GM21528 (cell line): Measurements from ENCODE around the gene SLC25A41.
A peak's percentile ranks its signal among the peaks of the same experiment; 100 is the strongest.
"Not testable (repeated sequence)": the region's sequence is repeated elsewhere in the genome, so short reads cannot be mapped to it uniquely, and the experiment has no call there.

Experiments
- ATAC-seq: cut with Tn5 transposase; IDR thresholded peaks from one replicate; pipeline ENCODE4 v1.9.1; 2021; ENCODE audit warnings: mild to moderate bottlenecking, moderate library complexity; ENCODE audit not compliant: unreplicated experiment, low FRiP score

SLC25A41 gene

DNA sequence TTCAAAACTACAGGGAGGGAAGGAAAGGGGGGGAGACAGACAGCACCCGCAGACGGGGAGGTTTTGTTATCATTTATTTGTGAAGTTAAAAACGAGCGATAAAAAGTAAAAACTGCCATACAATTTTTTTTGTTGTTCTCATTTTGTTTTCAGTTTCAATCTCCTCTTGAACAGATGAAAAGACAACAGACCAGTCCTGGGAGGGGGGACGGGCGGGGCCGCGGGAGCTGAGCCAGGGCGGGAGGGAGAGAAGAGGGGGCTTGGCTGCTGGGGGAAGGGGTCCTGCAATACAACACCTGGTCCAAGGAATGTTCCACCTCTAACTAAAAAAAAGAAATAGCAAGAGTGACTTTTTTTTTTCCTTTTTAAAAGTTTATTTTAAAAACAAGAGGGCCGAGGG, 20.3 kb downstream of the SLC25A41 start:
- no peak for ATAC-seq

DNA sequence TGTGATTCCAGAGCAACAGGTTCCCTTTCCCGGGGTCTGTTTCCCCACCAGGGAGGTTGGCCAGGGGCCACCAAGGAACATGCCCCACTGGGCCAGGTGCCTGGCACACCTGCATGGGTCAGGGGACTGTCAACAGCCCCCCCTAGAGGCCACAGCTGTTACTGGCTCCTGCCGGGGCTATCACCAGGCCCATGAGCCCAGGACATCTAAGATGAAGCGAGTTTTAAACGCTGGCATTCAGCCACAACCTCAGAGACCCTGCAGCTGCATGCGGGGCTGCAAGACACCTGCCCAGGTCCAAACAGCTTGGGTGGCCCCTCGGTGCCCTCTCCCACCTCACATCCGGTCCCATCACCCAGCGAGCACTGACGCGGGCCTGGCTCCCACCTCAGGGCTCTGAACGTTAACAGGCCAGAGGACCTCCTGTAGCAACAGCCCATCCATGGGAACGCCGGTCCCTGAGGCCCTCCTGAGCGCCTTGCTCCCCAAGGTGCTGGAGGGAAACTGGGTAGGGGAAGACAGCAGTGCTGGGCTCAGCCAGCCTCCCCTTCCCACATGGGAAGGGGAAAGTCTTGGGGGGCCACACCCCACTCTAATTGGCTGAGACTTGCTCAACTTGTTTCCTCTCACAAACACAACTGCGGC, 21.0 kb downstream of the SLC25A41 start:
- no peak for ATAC-seq

DNA sequence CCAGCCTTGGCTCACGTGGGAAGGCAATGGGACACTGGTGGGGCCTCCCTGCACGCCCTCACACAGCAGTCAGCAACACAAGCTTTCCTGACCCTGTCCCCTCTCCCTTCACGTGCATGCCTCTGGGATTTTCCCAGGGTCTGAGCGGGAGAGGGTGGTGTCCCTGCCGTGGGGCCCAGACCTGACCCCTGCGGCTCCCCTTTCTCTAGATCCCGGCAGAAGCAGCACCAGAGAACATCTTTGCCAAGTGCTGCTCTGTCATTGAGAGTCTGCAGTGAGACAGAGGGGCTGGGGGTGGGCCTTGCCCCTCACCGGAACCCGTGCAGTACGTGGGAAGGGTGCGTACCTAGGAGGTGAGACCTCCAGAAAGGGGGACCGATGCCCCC, 21.5 kb downstream of the SLC25A41 start:
- no peak for ATAC-seq

DNA sequence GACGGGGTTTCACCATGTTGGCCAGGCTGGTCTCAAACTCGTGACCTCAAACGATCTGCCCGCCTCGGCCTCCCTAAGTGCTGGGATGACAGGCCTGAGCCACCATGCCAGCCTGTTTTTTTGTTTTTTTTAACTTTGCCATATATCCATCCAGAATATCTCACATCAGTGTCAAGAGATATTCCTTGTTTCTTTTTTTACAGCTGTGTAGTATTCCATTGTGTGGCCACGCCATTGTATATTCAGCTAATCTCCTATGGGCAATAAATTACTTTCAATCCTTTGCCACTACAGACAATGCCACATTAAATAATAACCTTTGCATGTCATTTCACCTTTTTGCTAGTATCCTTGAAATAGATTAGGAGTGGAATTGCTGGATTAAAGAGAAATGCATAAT, 24.2 kb downstream of the SLC25A41 start:
- ATAC-seq = no peak

DNA sequence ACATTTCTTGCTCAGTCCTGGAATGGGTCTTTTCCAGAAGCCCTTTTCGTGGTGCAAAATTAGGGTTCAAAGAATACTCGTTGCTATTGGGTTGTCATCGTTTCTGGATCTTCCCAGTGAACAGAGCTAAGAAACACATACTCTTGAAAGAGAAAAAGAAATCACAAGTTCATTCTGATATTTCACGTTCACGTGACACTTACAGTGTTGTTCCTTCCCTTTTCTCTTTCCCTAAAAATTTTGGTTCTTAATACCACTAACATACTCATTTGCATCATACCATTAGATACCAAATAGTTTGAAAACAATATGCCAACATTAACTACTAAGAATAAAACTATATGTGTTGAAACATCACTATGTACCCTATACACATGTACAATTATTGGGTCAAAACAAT, 27.2 kb downstream of the SLC25A41 start:
- no peak for ATAC-seq

DNA sequence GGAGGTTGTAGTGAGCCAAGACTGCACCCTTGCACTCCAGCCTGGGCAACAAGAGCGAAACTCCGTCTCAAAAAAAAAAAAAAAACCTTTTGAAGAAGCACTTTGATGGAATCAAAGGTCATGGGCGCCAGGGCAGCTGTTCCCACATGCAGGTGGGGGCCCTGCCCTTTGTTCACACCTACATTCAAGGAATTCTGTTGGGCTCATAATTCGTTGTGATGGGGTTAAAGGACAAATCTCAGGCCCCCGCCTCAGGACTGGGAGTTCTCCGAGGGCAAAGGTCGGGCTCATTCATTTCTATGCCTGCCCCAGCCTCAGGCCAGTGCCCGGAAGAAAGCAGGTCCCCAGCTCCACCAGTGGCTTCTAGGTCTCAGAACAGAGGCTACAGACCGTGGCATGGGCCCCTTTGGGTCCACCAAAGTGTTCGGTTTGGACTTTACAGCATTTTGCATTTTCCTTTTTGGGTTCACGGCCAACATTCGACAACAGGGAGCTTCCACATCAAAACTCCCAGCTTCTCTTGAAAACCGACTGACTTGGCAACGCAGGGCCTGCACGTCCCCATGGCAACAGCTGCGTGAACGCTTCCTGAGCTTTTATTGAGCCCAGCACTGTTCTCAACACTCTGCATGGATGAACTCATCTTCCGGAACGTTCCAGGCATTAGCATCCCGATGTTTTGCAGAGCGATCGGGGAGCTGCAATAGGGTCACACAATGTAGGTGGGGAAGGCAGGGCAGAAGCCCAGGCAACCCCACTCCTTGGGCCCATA, 30.5 kb downstream of the SLC25A41 start:
- ATAC-seq = no peak

DNA sequence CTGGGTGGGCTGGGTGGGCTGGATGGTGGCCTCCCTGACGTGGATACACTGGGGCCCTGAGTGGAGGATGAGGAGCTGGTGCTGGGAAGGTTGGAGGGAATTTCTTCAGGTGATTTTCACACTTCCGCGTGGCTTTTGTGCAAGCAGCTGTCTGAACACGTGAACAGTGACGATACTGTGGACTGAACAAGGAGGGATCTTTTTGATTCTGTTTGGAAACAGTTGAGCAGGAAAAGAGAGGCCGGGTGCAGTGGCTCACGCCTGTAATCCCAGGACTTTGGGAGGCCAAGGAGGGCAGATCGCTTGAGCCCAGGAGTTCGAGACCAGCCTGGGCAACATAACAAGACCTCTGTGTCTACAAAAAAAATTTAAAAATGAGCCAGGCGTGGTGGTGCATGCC, 31.5 kb downstream of the SLC25A41 start:
- no peak for ATAC-seq

DNA sequence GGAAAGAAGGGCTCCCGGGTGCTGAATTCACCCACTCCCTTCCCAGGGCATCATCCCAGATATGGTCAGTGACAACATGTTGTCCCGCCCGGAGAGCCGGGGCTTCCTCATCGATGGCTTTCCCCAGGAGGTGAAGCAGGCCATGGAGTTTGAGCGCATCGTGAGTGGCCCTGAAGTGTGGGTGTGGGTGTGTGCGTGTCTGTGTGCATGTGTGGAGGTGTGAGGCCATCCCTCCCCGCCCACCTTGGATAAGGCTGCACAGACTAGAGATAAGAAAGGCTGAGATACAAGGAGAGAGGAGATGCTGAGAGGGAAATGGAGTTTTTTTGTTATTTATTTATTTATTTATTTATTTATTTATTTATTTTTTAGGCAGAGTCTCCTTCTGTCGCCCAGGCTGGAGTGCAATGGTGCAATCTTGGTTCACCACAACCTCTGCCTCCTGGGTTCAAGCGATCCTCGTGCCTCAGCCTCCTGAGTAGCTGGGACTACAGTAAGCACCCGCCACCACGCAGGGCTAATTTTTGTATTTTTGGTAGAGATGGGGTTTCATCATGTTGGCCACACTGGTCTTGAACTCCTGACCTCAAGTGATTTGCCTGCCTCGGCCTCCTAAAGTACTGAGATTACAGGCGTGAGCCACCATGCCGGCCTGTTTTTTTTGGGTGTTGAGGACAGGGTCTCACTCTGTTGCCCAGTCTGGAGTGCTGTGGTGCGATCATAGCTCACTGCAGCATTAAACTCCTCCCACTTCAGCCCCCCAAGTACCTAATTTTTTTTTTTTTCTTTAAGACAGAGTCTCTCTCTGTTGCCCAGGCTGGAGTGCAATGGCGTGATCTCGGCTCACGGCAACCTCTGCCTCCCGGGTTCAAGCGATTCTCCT, 33.3 kb downstream of the SLC25A41 start:
- not testable (repeated sequence) for ATAC-seq

DNA sequence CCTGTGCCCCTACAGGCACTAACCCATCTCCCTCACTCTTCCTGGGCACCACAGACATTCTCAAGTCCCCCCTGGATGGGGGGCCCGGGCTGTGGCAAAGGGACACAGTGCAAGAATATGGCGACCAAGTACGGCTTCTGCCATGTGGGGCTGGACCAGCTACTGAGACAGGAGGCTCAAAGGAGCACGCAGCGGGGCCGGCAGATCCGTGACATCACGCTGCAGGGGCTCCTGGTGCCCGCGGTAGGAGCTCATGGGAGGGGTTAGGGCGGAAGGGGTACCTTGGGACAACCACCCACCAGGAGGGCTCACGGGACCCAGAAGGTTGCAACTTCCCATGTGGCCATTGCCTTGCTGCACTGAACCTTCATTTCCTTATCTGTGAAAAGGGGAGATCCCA, 37.3 kb downstream of the SLC25A41 start:
- ATAC-seq = no peak

DNA sequence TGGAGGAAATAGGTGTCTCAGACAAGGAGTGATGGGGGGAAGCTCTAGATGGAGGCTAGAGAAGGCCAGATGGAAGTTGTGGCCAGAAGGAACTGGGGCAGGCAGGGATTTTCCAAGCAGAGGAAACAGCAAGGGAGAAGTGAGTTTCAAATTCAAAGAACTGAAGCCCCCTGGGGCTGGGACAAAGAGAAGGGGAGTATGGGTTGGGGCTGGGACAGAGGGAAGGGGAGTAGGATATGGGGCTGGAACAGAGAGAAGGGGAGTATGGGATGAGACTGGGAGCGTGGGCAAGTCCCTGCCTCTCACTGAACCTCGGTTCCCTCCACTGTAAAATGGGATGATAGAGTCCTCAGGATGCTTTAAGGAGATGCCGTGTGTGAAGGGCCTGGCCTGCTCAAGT, 38.7 kb downstream of the SLC25A41 start:
- ATAC-seq = no peak

DNA sequence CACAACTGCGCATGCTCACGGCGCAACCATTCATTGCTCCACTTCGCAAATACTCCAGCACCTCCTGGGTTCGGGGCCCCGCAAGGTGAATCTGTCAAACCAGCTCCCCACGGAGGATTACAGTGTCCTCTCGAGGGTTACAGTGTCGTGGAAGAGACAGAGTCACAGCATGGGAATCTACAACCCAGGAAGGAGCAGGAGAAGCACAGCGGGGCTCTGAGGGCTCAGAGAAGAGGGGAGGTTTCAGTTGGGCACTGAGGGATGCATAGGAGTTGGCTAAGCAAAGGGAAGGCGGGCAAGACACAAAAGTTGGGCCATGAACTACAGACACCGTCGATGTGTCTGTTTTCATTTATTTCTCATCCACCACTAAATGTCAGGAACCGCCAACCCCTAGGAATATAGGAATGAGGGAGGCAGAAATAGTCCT, 39.6 kb downstream of the SLC25A41 start:
- no peak for ATAC-seq

DNA sequence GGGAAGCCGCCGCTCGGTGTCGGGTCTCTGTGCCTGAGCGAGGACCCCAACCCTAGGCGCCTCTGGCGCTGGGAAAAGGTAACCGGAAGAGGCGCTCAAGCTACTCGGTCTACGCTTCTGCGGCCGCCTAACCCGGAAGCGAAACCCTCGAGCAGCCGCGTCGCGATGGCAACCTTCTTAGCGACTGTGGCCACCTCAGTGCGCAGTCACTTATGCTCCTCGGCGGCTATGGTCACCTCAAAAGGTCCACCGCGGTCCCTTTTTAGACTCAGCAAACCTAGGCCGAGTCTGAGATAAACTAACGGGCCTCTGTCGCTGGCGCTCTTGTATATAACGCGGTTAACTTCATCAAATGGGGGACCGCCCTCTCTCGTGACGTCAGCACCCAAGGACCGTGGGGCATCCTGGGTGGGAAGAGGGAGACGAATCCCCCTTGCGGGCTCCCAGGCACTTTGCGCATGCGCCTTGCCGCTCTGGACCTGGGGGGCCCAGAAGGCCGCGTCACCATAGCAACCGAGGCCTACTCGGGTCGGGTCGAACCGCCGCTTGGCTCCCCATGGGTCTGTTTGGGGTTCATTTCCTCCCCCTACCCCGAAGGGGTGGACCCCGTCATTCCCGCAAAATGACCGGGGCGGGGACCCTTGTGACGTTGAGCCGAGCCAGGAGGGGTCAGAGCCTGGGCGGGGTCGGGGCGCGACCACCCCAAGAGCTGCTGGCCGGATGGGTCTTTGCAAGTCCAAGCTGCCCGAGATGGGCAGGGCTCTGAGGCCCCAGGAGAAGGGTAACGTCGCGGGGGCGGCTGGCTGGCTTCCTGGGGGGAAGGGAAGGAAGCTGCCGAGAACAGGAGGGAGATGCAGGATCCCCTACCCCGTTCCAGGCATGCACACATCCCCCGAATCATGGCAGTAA, 40.2 kb downstream of the SLC25A41 start, which contains the start of gene GTF2F1:
TSS of gene GTF2F1 (minus strand) at position 91 of the 909 bp plus-strand sequence. CDS start 169 bp downstream, outside the sequence.
- ATAC-seq = peak; percentile 79

DNA sequence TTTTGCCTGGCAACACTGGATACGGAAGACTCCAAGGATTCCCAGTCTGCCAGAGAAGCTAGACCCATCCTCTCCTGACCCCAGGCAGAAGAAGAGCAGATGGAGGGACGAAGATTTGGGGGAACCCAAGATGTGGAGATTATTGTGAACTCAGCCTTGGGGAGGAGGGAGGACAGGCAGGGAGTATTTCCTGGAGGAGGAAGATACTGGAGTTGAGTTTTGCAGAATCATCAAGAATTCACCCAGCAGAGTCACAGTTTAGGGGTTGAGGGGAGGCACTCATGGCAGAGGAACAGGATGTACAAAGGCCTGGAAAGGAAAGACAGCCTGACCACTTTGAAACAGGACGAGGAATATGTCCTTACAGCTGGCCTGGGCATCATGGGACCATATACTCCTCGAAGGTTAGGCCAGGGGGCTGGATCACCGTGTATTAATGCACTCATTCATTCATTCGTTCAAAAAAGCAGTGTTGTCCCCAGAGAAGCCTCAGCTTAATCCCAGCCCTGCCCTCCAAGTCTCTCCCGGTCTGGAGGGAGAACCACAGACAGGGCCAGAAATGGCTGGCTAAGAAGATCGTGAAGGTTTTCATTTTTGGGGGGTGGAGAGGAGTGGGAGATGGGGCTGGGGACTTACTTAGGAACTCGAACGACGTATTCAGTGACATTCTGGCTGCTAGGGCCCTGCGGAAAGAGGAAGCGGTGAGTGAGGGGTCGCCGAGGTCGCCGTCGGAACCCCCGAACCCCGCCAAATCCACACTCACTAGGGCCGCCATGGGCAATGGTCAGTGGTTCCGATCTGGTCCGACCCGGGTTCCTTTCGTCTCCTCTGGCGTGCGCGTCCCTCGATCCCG, 41.1 kb downstream of the SLC25A41 start:
- ATAC-seq = peak; percentile 41

DNA sequence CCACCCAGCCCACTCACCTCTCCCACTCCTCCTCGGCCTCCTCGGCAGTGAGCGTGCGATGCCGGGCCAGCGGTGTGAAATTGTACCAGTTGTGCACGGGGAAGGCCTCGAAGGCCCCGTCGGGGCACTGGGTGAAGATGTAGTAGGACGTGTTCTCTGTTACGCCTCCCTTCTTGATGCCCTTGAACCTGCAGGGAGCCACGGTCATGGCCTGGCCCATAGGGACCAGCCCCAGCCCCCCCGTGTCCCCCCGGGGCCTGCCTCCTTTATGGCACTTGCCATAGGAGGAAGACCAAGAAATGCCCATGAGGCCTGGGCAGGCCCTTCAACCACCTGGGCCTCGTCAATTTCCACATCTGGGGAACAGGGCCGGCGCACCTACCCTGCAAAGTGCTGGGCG, 46.2 kb downstream of the SLC25A41 start:
- ATAC-seq = no peak

DNA sequence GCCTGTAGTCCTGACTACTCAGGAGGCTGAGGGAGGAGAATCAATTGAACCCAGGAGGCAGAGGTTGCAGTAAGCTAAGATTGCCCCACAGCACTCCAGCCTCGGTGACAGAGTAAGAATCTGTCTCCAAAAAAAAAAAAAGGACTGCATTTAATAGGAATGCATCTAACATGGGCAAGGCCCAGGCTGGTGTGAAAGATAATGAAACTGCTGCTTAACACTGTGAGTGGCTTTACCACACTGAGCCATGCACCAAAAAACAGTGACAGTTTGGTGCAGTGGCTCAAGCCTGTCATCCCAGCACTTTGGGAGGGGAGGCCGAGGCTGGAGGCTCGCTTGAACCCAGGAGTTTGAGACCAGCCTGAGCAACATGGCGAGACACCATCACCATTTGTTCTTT, 49.2 kb downstream of the SLC25A41 start:
- ATAC-seq = no peak

DNA sequence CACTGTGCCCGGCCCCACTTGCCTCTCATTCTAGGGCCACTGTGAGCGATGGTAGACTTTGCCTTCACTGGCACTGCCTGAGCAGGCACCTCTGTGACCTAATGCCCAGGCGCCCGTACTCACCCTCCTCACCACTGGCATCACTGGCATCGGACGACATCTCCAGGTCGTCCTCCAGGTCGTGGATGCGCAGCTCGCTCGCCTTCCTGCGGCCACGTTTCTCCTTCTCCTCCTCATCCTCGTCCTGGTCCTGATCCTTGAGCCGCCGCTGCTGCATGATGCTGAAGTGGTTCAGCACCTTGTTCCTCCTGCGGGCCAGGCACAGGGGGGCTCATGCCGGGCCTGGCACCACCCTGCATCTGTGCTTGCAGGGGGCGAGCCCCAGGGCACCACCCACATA, 50.4 kb downstream of the SLC25A41 start:
- ATAC-seq = no peak

DNA sequence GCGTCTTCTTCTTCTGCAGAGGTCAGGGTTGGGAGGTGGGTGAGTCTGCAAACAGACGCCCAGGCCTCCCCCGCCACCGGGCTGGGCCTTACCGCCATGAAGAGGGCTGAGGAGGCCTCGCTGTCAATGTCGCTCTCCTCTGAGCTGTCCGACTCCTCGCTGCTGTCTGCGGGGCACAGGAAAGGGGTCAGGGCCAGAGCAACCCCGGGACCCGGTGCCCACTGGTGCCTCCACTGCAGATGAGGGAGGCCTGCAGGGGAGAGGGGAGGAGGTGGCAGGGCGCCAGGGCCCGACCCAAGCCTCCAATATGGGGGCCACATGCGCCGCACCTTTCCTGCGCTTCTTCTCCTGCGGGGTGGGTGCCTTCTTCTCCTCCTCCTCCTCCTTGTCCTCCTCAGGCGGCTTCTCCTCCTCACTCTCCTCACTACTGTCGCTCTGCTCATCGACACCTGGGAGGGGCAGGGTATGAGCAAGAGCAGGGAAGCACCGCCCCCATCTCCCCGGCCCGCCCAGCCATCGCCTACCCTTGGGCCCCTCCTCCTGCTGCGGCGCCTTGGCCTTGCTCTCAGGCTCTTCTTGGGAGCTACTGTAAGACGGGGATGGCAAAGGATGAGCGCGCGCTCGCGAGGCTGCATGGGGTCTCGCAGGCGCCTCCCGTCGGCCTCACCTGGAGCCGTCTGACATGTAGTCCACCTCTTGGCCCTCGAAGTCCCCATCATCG, 52.4 kb downstream of the SLC25A41 start:
- ATAC-seq = no peak

DNA sequence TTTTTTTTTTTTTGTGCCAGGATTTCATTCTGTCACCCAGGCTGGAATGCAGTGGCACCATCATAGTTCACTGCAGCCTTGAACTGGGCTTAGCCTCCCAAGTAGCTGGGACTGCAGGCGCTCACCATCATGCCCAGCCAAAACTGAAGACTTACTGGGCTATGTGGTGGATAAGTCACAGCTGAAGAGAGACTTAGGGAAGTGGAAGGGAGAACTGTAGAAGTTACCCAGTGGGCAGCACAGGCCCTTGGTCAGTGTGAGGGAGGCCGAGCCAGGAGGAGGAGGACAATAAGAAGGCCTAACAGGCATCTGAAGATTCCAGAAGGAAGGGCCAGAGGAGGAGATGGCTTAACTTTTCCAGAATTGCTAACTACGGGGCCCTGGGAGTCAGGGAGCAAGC, 53.8 kb downstream of the SLC25A41 start:
- no peak for ATAC-seq

DNA sequence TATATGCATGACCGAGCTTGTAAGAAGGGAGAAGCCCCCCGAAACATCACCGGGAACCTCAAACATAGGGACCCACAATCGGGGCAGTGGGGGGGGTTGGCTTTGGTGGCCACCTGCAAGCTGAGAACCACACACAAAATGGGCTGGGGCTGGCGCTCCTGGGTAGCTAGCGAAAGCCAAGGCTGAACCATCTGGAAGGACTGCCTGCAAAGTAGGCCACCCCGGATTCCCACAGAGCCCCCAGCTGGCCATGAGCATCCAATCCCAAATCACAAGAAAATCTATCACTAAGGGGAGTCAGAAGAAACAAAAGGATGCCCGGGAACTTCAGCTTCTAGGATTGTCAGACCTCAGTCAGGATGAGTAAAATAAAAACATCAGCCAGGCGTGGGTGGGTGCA, 55.1 kb downstream of the SLC25A41 start:
- no peak for ATAC-seq
